Epithelial cell of prostate (primary cell): ENCODE measurements around the gene NR5A1.

Experiments
- DNase-seq: peaks from one replicate; pipeline ENCODE4 v3.0.0-alpha.2; 2011; ENCODE audit warnings: low read depth, low spot score
- H3K27ac ChIP-seq: fragments of 450-650 bp; 2 replicates; pipeline ENCODE4 v1.5.1; 2017; ENCODE audit warnings: mild to moderate bottlenecking

NR5A1 gene

GRCh38 chr9:124517600-124517999 lies 10.4 kb upstream of the NR5A1 start:
- DNase-seq = no peak
- no peak overlapping the region for H3K27ac ChIP-seq

- no peak for DNase-seq
- no peak overlapping the region for H3K27ac ChIP-seq
These were observed 7.7 kb upstream of the NR5A1 start for GRCh38 chr9:124514874-124515273.

GRCh38 chr9:124514125-124514524 lies 6.9 kb upstream of the NR5A1 start:
- no peak for DNase-seq
- no peak overlapping the region for H3K27ac ChIP-seq

- DNase-seq = no peak
- H3K27ac ChIP-seq = no peak overlapping the region
These were observed 6.3 kb upstream of the NR5A1 start for GRCh38 chr9:124513376-124513994.

DNA sequence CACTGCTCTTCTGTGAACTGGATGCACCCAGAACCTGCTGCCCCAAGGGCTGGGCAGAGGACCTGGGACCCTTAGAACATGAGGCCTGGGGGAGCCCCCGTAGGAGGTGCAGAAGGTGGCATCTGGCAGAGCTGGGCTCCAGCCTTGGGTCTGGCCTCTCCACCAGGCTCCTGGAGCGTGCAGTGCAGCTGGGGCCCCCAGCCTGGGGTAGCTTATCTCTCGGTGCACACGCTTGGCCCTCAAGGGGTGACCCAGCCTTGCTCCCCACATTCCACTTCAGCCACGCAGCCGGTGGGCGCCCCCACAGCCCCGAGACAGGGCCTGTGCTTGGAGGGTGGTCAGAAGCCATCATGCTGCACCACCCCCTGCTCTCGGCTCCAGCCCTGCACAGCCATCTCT lies 5.6 kb upstream of the NR5A1 start:
- no peak overlapping the region for H3K27ac ChIP-seq

DNA sequence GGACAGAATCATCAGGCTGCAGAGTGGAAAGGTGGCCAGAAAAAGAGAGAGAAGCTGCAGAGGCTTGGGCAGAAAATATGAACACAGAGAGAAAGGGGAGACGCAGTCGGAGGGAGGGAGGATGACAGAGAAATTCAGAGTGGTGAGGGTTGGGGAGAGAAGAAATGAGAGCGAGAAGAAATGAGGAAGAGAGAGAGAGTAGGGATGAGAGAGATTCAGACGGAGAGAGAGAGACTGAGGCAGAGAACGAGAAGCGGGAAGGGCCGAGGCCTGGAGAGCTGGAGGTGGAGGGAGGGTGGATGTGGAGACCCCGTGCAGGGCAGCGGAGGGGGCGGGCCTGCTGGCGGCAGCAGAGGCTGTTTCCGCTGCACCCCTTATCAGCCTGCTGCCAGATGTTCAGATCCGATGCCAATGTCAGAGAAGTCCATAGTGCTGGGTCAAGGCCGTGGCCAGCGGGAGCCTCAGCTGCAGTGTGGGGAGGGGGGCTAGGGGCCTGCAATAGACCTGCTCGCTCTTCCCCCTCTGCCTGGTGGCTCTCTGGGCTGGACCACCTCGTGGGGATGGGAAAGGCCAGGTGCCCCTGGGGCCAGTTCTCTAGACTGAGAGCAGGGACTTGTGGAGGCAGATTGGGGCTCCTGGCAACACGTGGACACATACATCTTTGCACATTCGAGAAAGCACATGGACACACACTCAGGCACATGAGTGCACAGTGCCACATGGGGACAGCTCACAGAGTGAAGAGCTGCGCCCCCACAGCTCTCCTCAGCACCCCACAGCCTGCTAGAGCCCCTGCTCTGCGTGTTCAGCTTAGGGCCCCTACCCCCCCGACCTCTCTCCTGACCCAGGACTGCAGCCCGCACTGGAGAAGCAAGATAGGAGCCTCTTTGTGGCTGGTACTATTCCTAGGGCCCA lies 4.9 kb upstream of the NR5A1 start:
- no peak overlapping the region for H3K27ac ChIP-seq
- DNase-seq = no peak

More for the DNA sequence above, 5.6 kb upstream of the NR5A1 start:
- no peak for DNase-seq

- no peak overlapping the region for H3K27ac ChIP-seq
These were observed 4.2 kb upstream of the NR5A1 start for GRCh38 chr9:124511426-124511840.

GRCh38 chr9:124510650-124511425 lies 3.6 kb upstream of the NR5A1 start:
- no peak overlapping the region for H3K27ac ChIP-seq
- peak; percentile 2 for DNase-seq

More at GRCh38 chr9:124511426-124511840, 4.2 kb upstream of the NR5A1 start:
- DNase-seq = no peak

DNA sequence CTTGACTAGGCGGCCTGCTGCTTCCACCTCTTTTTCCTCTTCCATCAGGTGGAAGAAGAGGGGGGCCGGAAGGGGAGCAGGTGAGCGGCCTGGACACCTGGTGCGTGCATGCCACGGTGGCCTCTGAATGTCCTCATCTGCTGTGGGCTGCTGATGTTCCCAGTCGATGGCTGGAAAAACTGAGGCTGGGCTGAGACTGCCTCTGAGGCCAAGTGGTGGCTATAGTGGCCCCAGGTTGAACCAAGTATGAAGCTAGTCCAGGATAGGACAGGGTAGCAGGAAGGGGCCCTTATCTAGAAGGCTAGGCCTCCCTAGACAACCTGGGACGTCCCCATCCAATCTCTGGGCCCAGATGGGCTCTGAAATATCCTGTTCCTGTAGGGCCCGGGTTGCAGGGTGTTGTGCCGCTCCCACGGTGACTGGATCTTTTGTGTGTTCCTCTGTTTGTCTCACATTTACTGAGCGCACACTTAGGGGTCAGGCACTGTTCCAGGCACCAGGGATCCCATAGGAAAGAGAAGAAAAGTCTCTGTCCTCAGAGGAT lies 753 bp upstream of the NR5A1 start:
- no peak for DNase-seq
- H3K27ac ChIP-seq = no peak overlapping the region

DNA sequence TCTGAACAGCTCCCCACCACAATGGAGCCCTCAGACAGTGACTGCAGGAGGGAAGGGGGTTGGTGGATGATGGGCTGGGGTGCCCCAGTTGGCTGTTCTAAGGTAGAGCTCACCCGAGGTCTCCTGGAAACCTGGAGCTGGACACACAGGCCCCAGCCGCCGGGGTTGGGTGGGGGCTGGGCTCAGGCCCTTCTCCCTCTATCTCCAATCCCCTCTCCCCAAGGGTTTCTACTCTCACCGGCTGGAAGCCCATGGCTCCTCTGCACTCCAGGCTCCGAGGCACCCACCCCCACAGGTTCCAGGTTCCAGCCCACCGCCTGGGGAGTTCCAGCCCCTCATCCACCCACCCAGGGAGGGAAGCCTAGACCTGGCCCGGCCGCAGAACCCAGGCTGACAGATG lies 766 bp downstream of the NR5A1 start:
- no peak for DNase-seq
- no peak overlapping the region for H3K27ac ChIP-seq

DNA sequence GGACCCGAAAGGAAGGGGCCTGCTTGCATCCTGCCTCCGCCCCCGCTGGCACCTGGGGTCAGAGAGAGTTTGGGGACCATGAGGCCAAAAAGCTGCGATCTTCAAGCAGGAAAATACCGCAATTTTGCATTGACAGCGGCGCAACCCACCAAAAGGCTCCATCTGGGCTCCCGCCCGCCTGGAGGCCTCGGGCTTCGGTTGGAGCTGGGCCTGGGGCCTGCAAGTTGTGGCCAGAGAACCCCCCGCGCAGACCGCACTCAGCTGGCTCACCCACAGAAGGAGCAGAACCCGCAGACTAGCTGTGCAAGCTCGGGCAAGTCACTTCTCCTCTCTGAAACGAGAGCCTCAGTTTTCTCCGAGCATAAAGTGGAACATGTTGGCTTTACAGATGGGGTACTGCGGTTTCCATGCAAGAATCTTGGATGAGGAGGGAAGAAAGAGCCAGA lies 1.3 kb downstream of the NR5A1 start:
- no peak for DNase-seq
- H3K27ac ChIP-seq = no peak overlapping the region

- no peak for DNase-seq
- no peak overlapping the region for H3K27ac ChIP-seq
These were observed 1.9 kb downstream of the NR5A1 start for GRCh38 chr9:124505006-124505900.

DNA sequence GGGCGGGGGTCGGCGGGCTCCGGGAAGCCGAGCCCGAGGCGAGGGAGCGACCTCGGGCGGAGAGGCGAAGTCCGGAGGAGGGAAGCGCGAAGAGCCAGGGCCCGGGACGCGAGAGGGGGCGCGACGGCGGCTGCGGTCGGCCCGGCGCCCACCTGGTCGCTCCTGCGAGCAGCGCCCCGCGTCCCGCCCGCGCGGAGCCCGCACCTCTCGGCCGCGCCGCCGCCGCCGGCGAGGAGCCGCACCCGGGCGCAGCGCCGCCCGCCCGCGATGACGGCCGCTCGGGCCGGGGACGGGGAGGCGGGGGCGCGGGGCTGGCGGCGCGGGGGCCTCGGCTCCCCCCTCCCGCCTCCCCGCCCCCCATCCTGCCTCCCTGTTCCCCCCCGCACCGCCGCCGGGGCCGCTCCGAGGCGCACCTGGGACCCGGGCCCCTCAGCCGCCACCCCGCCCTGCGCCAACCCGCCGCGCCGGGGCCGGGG lies 2.6 kb downstream of the NR5A1 start:
- no peak for DNase-seq
- no peak overlapping the region for H3K27ac ChIP-seq

DNA sequence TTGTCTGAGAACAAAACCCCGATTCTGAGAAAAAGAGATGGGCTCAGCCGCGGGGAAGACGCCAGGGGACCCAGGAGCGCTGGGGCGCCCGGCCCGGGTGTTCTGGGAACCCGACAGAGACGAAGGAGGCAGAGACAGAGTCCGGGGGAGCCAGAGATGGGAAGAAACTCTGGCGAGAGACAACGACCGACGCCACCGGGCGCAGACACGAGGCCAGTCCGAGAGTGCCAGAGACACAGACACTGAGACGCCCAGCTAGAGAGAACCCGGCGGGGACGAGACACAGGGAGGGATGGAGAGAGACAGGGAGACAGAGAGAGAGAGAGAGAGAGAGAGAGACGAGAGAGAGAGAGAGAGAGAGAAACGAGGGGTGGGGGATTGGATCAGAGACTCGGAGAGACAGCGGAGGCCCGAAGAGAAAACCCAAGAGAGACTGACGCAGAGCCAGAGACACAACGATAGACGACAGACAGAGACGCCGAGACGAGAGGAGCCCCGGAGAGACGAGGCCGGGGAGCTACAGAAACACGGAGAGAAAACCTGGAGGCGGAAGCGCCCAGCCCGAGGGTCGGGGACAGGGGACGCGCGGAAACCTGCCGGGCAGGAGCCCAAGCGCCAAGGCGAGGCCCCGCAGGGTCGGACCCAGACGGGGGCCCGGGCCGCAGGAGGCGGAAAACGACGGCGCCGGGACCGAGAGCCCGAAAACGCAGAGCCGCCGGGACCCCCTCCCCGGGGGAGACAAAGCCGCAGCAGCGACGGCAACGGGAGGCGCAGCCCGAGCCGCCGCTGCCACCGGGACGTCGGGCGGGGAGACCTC lies 3.3 kb downstream of the NR5A1 start:
- DNase-seq = no peak
- H3K27ac ChIP-seq = no peak overlapping the region

DNA sequence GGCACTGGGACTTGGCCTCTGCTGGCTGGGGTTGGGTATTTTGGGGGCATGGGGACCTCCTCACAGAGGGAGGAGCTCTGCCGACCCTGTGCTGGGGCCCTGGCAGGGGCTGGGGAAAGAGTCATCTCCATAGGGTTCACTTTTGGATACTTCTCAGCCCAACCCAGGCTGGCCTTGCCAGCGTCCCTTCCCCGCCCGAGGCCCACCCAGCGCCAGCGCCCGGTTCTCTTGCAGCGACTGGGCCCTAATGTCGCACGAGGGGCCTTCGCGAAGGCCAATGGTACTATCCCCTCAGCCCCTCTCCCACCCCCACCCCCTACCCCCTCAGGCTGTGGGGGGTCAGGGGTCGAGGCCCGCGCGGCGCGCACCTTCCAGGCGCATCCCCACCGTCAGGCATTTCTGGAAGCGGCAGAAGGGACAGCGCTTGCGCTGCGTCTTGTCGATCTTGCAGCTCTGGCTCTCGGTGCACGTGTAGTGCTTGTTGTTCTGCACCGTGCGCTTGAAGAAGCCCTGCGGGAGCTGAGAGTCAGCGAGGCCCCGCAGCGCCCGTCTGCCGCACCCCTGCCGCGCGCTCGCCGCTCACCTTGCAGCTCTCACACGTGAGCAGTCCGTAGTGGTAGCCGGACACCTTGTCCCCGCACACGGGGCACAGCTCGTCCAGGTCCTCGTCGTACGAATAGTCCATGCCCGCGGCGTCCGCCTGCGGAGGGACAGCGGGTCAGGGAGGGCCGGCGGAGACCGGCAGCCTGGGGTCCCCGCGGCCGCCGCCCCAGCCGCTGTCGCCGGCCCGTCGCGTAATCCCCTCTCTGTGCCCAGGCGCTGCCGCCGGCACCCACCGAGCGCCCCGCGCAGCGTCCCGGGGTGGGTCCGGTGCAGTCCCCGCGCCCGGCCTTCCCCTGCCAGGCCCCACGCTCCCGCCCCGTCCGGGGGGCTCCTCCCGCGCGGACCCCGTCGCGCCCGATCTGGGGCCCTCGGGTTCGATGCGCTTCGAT lies 4.2 kb downstream of the NR5A1 start:
- no peak for DNase-seq
- H3K27ac ChIP-seq = no peak overlapping the region

DNA sequence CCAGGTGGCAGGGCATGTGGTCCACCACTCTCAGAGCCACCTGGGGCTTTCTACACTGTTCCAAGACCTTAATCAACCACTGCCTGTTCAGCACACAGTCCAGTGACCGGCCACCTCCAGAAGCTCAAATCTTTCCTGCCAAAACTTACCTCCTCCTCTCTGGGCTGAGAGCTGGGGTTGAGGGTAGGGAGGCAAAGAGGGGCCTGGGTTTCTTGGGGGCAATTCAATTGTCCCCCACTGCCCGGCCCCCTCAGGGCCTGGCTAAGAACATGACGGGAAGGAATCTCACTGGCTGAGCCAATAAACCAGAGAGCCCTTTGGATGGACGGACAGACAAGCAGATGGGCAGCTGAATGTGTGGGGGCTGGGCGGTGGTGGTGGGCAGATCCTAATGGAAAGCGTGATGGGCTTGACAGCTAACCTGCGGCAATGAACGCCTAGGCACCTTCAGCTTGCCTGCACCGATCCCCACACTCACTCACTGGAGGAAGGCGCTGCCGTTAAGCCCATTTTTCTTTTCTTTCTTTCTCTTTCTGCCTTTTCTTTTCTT lies 5.4 kb downstream of the NR5A1 start:
- no peak overlapping the region for H3K27ac ChIP-seq
- DNase-seq = no peak
